ENCODE results near the gene LOX.

- no peak for TF ChIP-seq CTCF (IDR thresholded peaks at IDR 0.05; ENCODE audit: low read length)
- TF ChIP-seq EZH2 (IDR thresholded peaks at IDR 0.05; ENCODE audit: borderline replicate concordance, low read length) = no peak
Measured at GRCh38 chr5:122112733-122113558, 34.9 kb upstream of the LOX start.

All from OCI-LY1 (cell line).